HUDEP-2 (cell line): ENCODE results near the gene DNAL1.

Experiments used
- DNase-seq, 76 experiments: peaks; one replicate each; lab custom pipeline; 2025; ENCODE audit not compliant: unreplicated experiment in 76 of 76; lab: John Stamatoyannopoulos, UW

The DNAL1 gene

GRCh38 chr14:73722581-73722980, 77.8 kb downstream of the DNAL1 start:
- DNase-seq = no peak

GRCh38 chr14:73723406-73723796, 78.6 kb downstream of the DNAL1 start:
- DNase-seq = no peak

- DNase-seq = peak in 6 of 76 experiments; percentile 3 to 36 (median 26)
These were observed 79.2 kb downstream of the DNAL1 start for GRCh38 chr14:73723797-73724661.

GRCh38 chr14:73724696-73725095, 79.9 kb downstream of the DNAL1 start:
- no peak for DNase-seq

GRCh38 chr14:73725116-73726024, 80.6 kb downstream of the DNAL1 start:
- DNase-seq = peak in 66 of 76 experiments; percentile 14 to 89 (median 66)

GRCh38 chr14:73726025-73726961, 81.5 kb downstream of the DNAL1 start:
- DNase-seq = peak in 3 of 76 experiments; percentile 19 to 32 (median 28)

GRCh38 chr14:73727166-73727565, 82.4 kb downstream of the DNAL1 start:
- peak in 8 of 76 experiments; percentile 18 to 37 (median 20) for DNase-seq

GRCh38 chr14:73728717-73729330, 84.0 kb downstream of the DNAL1 start:
- peak in 74 of 76 experiments; percentile 19 to 91 (median 77) for DNase-seq

- DNase-seq = no peak
These were observed 84.9 kb downstream of the DNAL1 start for GRCh38 chr14:73729556-73730265.

- no peak for DNase-seq
These were observed 86.3 kb downstream of the DNAL1 start for GRCh38 chr14:73731111-73731510.

- no peak for DNase-seq
These were observed 87.2 kb downstream of the DNAL1 start for GRCh38 chr14:73732006-73732405.

- DNase-seq = no peak
These were observed 92.1 kb downstream of the DNAL1 start for GRCh38 chr14:73736842-73737241.

- DNase-seq = no peak
These were observed 93.9 kb downstream of the DNAL1 start for GRCh38 chr14:73738518-73739173.

- peak in 14 of 76 experiments; percentile 10 to 66 (median 26) for DNase-seq
These were observed 94.5 kb downstream of the DNAL1 start for GRCh38 chr14:73739174-73739898.

GRCh38 chr14:73739899-73740617, 95.3 kb downstream of the DNAL1 start:
- DNase-seq = peak in 1 of 76 experiments; percentile 22

- DNase-seq = peak in 1 of 76 experiments; percentile 12
These were observed 96.0 kb downstream of the DNAL1 start for GRCh38 chr14:73740618-73741326.
